SIG-M5 treated with dmso at 0.1 percent for 504 hours (cell line): ENCODE results near the gene ADAMTSL1.

Experiments used
- DNase-seq: peaks from one replicate; lab custom pipeline; 2025; ENCODE audit not compliant: unreplicated experiment; lab: John Stamatoyannopoulos, UW

The ADAMTSL1 gene

GRCh38 chr9:18692962-18693361, 219.0 kb downstream of the ADAMTSL1 start:
- no peak for DNase-seq

- DNase-seq: no peak
Measured at GRCh38 chr9:18694959-18695668, 221.2 kb downstream of the ADAMTSL1 start.

- DNase-seq: no peak
Measured at GRCh38 chr9:18698992-18699391, 225.0 kb downstream of the ADAMTSL1 start.

GRCh38 chr9:18699764-18700163, 225.8 kb downstream of the ADAMTSL1 start:
- DNase-seq: no peak

GRCh38 chr9:18700714-18701113, 226.8 kb downstream of the ADAMTSL1 start:
- no peak for DNase-seq

- no peak for DNase-seq
Measured at GRCh38 chr9:18703151-18703900, 229.4 kb downstream of the ADAMTSL1 start.

GRCh38 chr9:18703901-18704379, 230.0 kb downstream of the ADAMTSL1 start:
- DNase-seq: no peak

GRCh38 chr9:18705796-18706392, 231.9 kb downstream of the ADAMTSL1 start:
- no peak for DNase-seq

GRCh38 chr9:18706648-18707047, 232.7 kb downstream of the ADAMTSL1 start:
- DNase-seq: no peak

GRCh38 chr9:18707061-18707461, 233.1 kb downstream of the ADAMTSL1 start:
- DNase-seq: no peak

- DNase-seq: no peak
Measured at GRCh38 chr9:18707489-18708205, 233.7 kb downstream of the ADAMTSL1 start.

GRCh38 chr9:18708429-18708828, 234.5 kb downstream of the ADAMTSL1 start:
- DNase-seq: no peak

GRCh38 chr9:18710065-18710464, 236.1 kb downstream of the ADAMTSL1 start:
- DNase-seq: no peak

- no peak for DNase-seq
Measured at GRCh38 chr9:18717759-18718158, 243.8 kb downstream of the ADAMTSL1 start.

- no peak for DNase-seq
Measured at GRCh38 chr9:18718393-18718792, 244.4 kb downstream of the ADAMTSL1 start.

GRCh38 chr9:18718932-18719331, 245.0 kb downstream of the ADAMTSL1 start:
- no peak for DNase-seq

- DNase-seq: no peak
Measured at GRCh38 chr9:18720691-18721090, 246.7 kb downstream of the ADAMTSL1 start.

- no peak for DNase-seq
Measured at GRCh38 chr9:18721267-18721994, 247.5 kb downstream of the ADAMTSL1 start.

- no peak for DNase-seq
Measured at GRCh38 chr9:18721995-18722310, 248.0 kb downstream of the ADAMTSL1 start.

- no peak for DNase-seq
Measured at GRCh38 chr9:18722882-18723281, 248.9 kb downstream of the ADAMTSL1 start.

- no peak for DNase-seq
Measured at GRCh38 chr9:18723366-18723765, 249.4 kb downstream of the ADAMTSL1 start.
